Activated T-cell treated with anti-CD3 and anti-CD28 coated beads, Interleukin-2, amount 50 U/mL, for 72 hours (primary cell): ENCODE measurements around the gene PCDHA1. TPM values are rescaled to one million over a fixed set of nuclear protein-coding genes. Genes with fewer than 3 reads are reported as not detected.
"Not testable (repeated sequence)": the region's sequence is repeated elsewhere in the genome, so short reads cannot be mapped to it uniquely, and the experiment has no call there.

Experiments used
- ATAC-seq, 2 donors: fragments of 150-1000 bp; cut with Tn5 transposase; replicated peaks in 1 of 2; 2 replicates each; pipeline ENCODE4 v1.10.0; 2021; ENCODE audit warnings: moderate library complexity in 2 of 2, mild to moderate bottlenecking in 1 of 2
- DNase-seq, 2 donors: peaks; one replicate each; pipeline ENCODE4 v3.0.0; 2021 to 2022; ENCODE audit warnings: mixed read lengths in 1 of 2
- H3K27ac Mint-ChIP-seq: one replicate; pipeline ENCODE4 v1.8.0; 2022; ENCODE audit warnings: mild to moderate bottlenecking, moderate library complexity, mixed read lengths
- H3K27me3 Mint-ChIP-seq: one replicate; pipeline ENCODE4 v1.8.0; 2022; ENCODE audit warnings: low read depth, mixed read lengths
- H3K36me3 Mint-ChIP-seq, 2 donors: one replicate each; pipeline ENCODE4 v1.8.0; 2022; ENCODE audit warnings: mixed read lengths in 2 of 2, mild to moderate bottlenecking in 1 of 2; ENCODE audit not compliant: insufficient read depth in 2 of 2
- H3K4me1 Mint-ChIP-seq: one replicate; pipeline ENCODE4 v1.8.0; 2022; ENCODE audit warnings: low read depth, mixed read lengths
- H3K4me3 Mint-ChIP-seq, 2 donors: one replicate each; pipeline ENCODE4 v1.8.0; 2022; ENCODE audit warnings: mild to moderate bottlenecking in 2 of 2, mixed read lengths in 2 of 2, moderate library complexity in 2 of 2
- H3K9me3 Mint-ChIP-seq, 2 donors: one replicate each; pipeline ENCODE4 v1.8.0; 2022; ENCODE audit warnings: mixed read lengths in 2 of 2
- total RNA-seq, 2 donors: library from RNA; stranded (reverse); gene quantifications; one replicate each; pipeline ENCODE4 v1.2.3, GENCODE V29; 2022

PCDHA1 gene
- total RNA-seq, 2 donors from 2014 or later: not detected

- not testable (repeated sequence) for ATAC-seq, H3K36me3 Mint-ChIP-seq, H3K4me3 Mint-ChIP-seq, H3K4me1 Mint-ChIP-seq, H3K9me3 Mint-ChIP-seq, H3K27ac Mint-ChIP-seq, DNase-seq
- H3K27me3 Mint-ChIP-seq: peaks cover 11% of the 10 kb centered on the region
Measured at GRCh38 chr5:140848139-140849102, 62.5 kb downstream of the PCDHA1 start, which contains the start of gene PCDHA9. Gene PCDHA9 (plus strand): TSS chr5:140848382. CDS start chr5:140848496, 114 bp downstream.

GRCh38 chr5:140849831-140850634 lies 64.1 kb downstream of the PCDHA1 start:
- ATAC-seq, H3K36me3 Mint-ChIP-seq, H3K27ac Mint-ChIP-seq, H3K4me3 Mint-ChIP-seq, H3K9me3 Mint-ChIP-seq, H3K4me1 Mint-ChIP-seq, DNase-seq: not testable (repeated sequence)
- peaks cover 11% of the 10 kb centered on the region for H3K27me3 Mint-ChIP-seq

GRCh38 chr5:140855772-140856674 lies 70.1 kb downstream of the PCDHA1 start, which contains the start of gene PCDHA10:
Gene PCDHA10 (plus strand): TSS chr5:140855897. CDS start chr5:140856049, 152 bp downstream.
- H3K27ac Mint-ChIP-seq: no peak within 1 kb of the TSS
- H3K27me3 Mint-ChIP-seq: peaks cover 11% of the 10 kb centered on the region
- no peaks in the 10 kb centered on the region for H3K4me1 Mint-ChIP-seq
- peaks cover 5 to 8% of the 10 kb centered on the region in 2 donors for H3K9me3 Mint-ChIP-seq
- ATAC-seq (no peak), DNase-seq (no peak)
- H3K4me3 Mint-ChIP-seq: no peak within 1 kb of the TSS
- peaks cover 7 to 17% of the 10 kb centered on the region in 2 donors for H3K36me3 Mint-ChIP-seq

GRCh38 chr5:140857177-140857986 lies 71.4 kb downstream of the PCDHA1 start:
- no peaks in the 10 kb centered on the region for H3K4me1 Mint-ChIP-seq
- H3K4me3 Mint-ChIP-seq: no peak overlapping the region
- H3K27ac Mint-ChIP-seq: no peak overlapping the region
- peaks cover 7 to 19% of the 10 kb centered on the region in 2 donors for H3K36me3 Mint-ChIP-seq
- DNase-seq: no peak
- H3K9me3 Mint-ChIP-seq: peaks cover 7 to 8% of the 10 kb centered on the region in 2 donors
- no peak for ATAC-seq
- H3K27me3 Mint-ChIP-seq: peaks cover 11% of the 10 kb centered on the region

- Mint-ChIP-seq H3K27me3 (peaks cover 11% of the 10 kb centered on the region), H3K36me3 (peaks cover 5 to 19% of the 10 kb centered on the region in 2 donors), H3K4me1 (no peaks in the 10 kb centered on the region), H3K4me3 (no peak overlapping the region), H3K9me3 (peaks cover 6 to 8% of the 10 kb centered on the region in 2 donors), H3K27ac (no peak overlapping the region)
- ATAC-seq (no peak), DNase-seq (no peak)
Measured at GRCh38 chr5:140857987-140858240, 72.0 kb downstream of the PCDHA1 start.

- DNase-seq: no peak
- Mint-ChIP-seq H3K36me3 (peaks cover 1 to 3% of the 10 kb centered on the region in 2 donors), H3K27me3 (peaks cover 6% of the 10 kb centered on the region), H3K27ac (no peak overlapping the region), H3K4me3 (no peak overlapping the region), H3K9me3 (peaks cover 1 to 5% of the 10 kb centered on the region in 2 donors), H3K4me1 (no peaks in the 10 kb centered on the region)
- ATAC-seq: no peak
Measured at GRCh38 chr5:140862441-140863295, 76.7 kb downstream of the PCDHA1 start.

- no peaks in the 10 kb centered on the region for H3K4me1 Mint-ChIP-seq
- no peak for DNase-seq
- H3K27me3 Mint-ChIP-seq: peaks cover 19% of the 10 kb centered on the region
- peaks cover 1 to 2% of the 10 kb centered on the region in 2 donors for H3K9me3 Mint-ChIP-seq
- H3K4me3 Mint-ChIP-seq: no peak within 1 kb of the TSS
- H3K36me3 Mint-ChIP-seq: peaks cover 2 to 11% of the 10 kb centered on the region in 2 donors
- H3K27ac Mint-ChIP-seq: no peak within 1 kb of the TSS
- ATAC-seq: no peak
Measured at GRCh38 chr5:140868721-140869554, 83.0 kb downstream of the PCDHA1 start, which contains the start of gene PCDHA11. Gene PCDHA11 (plus strand): TSS chr5:140868957. CDS start chr5:140869104, 147 bp downstream.

GRCh38 chr5:140869555-140869886 lies 83.6 kb downstream of the PCDHA1 start:
- Mint-ChIP-seq H3K27ac (no peak overlapping the region), H3K36me3 (peaks cover 2 to 11% of the 10 kb centered on the region in 2 donors), H3K4me1 (no peaks in the 10 kb centered on the region), H3K27me3 (peaks cover 22% of the 10 kb centered on the region), H3K9me3 (peaks cover 0 to 2% of the 10 kb centered on the region in 2 donors), H3K4me3 (no peak overlapping the region)
- DNase-seq: no peak
- no peak for ATAC-seq

- ATAC-seq: no peak
- H3K4me1 Mint-ChIP-seq: no peaks in the 10 kb centered on the region
Measured at GRCh38 chr5:140870221-140871201, 84.6 kb downstream of the PCDHA1 start.

More at GRCh38 chr5:140870221-140871201, 84.6 kb downstream of the PCDHA1 start:
- Mint-ChIP-seq H3K36me3 (peaks cover 2 to 11% of the 10 kb centered on the region in 2 donors), H3K27ac (no peak overlapping the region), H3K4me3 (no peak overlapping the region), H3K9me3 (peaks cover 0 to 2% of the 10 kb centered on the region in 2 donors), H3K27me3 (peaks cover 28% of the 10 kb centered on the region)
- no peak for DNase-seq
